Esophagus muscularis mucosa (tissue), 4 donors: Measurements from ENCODE around the gene COL19A1. TPM values are rescaled to one million over a fixed set of nuclear protein-coding genes. Genes with fewer than 3 reads are reported as not detected.

Source experiments
- DNase-seq: peaks from one replicate; pipeline ENCODE4 v3.0.0-alpha.2; 2017; ENCODE audit errors: extremely low spot score
- H3K27ac ChIP-seq, 4 donors: fragments of 200-600 bp; sonication (generic); replicated peaks in 1 of 4; 1 replicate in 3 of 4; 2 replicates in 1 of 4; pipeline ENCODE4 v1.5.1; 2016 to 2019; ENCODE audit warnings: mild to moderate bottlenecking in 1 of 4
- H3K27me3 ChIP-seq, 4 donors: fragments of 200-600 bp; sonication (generic); one replicate each; pipeline versions ENCODE4 v1.5.1 to v1.6.0; 2016 to 2019
- H3K36me3 ChIP-seq, 4 donors: fragments of 200-600 bp; sonication (generic); one replicate each; pipeline ENCODE4 v1.5.1; 2016 to 2019
- H3K4me1 ChIP-seq, 4 donors: fragments of 200-600 bp; sonication (generic); one replicate each; pipeline ENCODE4 v1.5.1; 2016 to 2019
- H3K4me3 ChIP-seq, 4 donors: fragments of 200-600 bp; sonication (generic); 1 replicate in 2 of 4; 2 replicates in 2 of 4; pipeline ENCODE4 v1.5.1; 2016 to 2019; ENCODE audit warnings: mild to moderate bottlenecking in 4 of 4, moderate library complexity in 1 of 4
- H3K9me3 ChIP-seq, 4 donors: fragments of 200-600 bp; sonication (generic); 1 replicate in 3 of 4; 2 replicates in 1 of 4; pipeline ENCODE4 v1.5.1; 2016 to 2019
- CTCF ChIP-seq, 3 experiments: fragments of 200-600 bp in 2 of 3; fragments of 450-650 bp in 1 of 3; sonication (generic) in 2 of 3; IDR thresholded peaks; one replicate each; pipeline ENCODE4 v1.5.1; 2017 to 2019; ENCODE audit warnings: antibody characterized with exemption in 3 of 3, mild to moderate bottlenecking in 2 of 3, moderate library complexity in 1 of 3
- EP300 ChIP-seq: sonication (generic); formaldehyde crosslinking; IDR thresholded peaks from one replicate; pipeline ENCODE4 v1.6.1; 2017; ENCODE audit warnings: antibody characterized with exemption
- POLR2A ChIP-seq: fragments of 450-650 bp; IDR thresholded peaks from one replicate; pipeline ENCODE4 v1.6.1; 2017; ENCODE audit warnings: antibody characterized with exemption, moderate library complexity, mild to moderate bottlenecking, low read depth
- POLR2AphosphoS5 ChIP-seq, 2 donors: sonication (generic); formaldehyde crosslinking; IDR thresholded peaks; one replicate each; pipeline ENCODE4 v1.6.1; 2017; ENCODE audit warnings: antibody characterized with exemption in 2 of 2
- WGBS: methylation state at CpG from one replicate; pipeline ENCODE4 v1.1.5; 2018; 5-methylcytosine and 5-hydroxymethylcytosine counted together
- intact Hi-C: fragments of 100-400 bp; cut with DNase I; formaldehyde crosslinking; loops from one replicate; pipeline ENCODE4 v1.15.1; 2023
- total RNA-seq, 4 donors: library from RNA; depleted of rRNA; stranded (reverse); fragments of >200 nt; gene quantifications; one replicate each; pipeline versions ENCODE4 v1.1.0 to v1.2.1, GENCODE V29; 2016

COL19A1 gene
- total RNA-seq, 4 donors from 2014 or later = 1.7 to 4.0 (median 2.4) TPM

- Histone ChIP-seq H3K9me3 (no peaks in the 10 kb centered on the region), H3K36me3 (no peaks in the 10 kb centered on the region), H3K4me1 (peaks cover 0 to 4% (median under 1%) of the 10 kb centered on the region in 4 donors), H3K4me3 (no peak overlapping the region), H3K27me3 (peaks cover 0 to under 1% (median 0%) of the 10 kb centered on the region in 4 donors), H3K27ac (no peak overlapping the region)
- TF ChIP-seq POLR2A (no peak), POLR2AphosphoS5 (IDR thresholded peaks at IDR 0.05) (no peak), EP300 (no peak), CTCF (IDR thresholded peaks at IDR 0.05) (no peak)
- intact Hi-C loops = no loop called here
- no peak for DNase-seq
Measured at GRCh38 chr6:70171236-70171635, 304.9 kb downstream of the COL19A1 start.

DNA sequence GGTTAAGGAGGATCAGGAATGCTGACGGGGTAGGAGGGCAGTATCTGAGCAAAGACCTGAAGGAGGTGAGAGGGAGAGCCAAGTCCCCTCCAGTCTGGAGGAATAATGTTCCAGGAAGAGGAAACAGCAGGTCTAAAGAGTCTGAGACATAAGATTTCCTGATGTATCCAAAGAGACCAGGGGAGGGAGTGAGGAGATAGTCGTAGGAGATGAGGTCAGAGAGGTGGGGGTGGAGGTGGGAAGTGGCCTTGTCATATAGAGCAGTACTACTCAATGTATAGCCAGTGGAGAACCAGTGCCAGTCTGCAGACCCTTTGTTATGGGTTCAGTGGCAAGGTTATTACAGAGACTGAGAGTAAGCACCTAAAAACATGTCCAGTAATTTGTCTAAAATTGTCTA is 305.9 kb downstream of the COL19A1 start:
- Histone ChIP-seq H3K9me3 (no peaks in the 10 kb centered on the region), H3K4me1 (no peaks in the 10 kb centered on the region), H3K4me3 (no peak overlapping the region), H3K36me3 (no peaks in the 10 kb centered on the region), H3K27me3 (no peaks in the 10 kb centered on the region), H3K27ac (no peak overlapping the region)
- intact Hi-C loops = no loop called here
- DNase-seq = no peak
- WGBS = 70% methylated on average over 2 of the region's 2 CpGs
- TF ChIP-seq POLR2AphosphoS5 (IDR thresholded peaks at IDR 0.05) (no peak), CTCF (IDR thresholded peaks at IDR 0.05) (no peak), EP300 (no peak), POLR2A (no peak)

DNA sequence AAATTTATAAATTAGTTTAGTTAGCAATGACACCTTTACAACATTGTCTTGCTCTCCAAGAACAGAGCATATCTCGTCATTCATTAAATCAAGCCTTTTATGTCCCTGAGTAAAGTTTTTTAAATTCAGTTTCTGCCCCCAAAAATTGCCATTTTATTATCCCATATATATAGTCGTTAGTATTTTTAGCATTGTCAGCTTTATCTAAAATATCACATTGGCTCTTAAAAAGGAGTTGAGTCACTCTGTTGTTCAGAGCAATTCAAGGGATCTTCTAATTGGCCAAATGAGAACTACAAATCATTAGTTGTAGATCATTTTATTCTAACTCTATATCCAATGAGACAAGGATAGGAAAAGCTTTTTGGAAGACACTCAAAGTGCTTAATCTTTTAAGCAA is 309.4 kb downstream of the COL19A1 start:
- no peaks in the 10 kb centered on the region for H3K27me3 ChIP-seq
- no peak overlapping the region for H3K27ac ChIP-seq
- no peaks in the 10 kb centered on the region for H3K4me1 ChIP-seq
- 80% methylated on average over 2 of the region's 2 CpGs for WGBS
- intact Hi-C loops = no loop called here
- no peak for DNase-seq
- no peak overlapping the region for H3K4me3 ChIP-seq
- peaks cover 0 to 8% (median 0%) of the 10 kb centered on the region in 4 donors for H3K9me3 ChIP-seq
- no peaks in the 10 kb centered on the region for H3K36me3 ChIP-seq
- TF ChIP-seq CTCF (IDR thresholded peaks at IDR 0.05) = no peak

- intact Hi-C loops = no loop called here
- no peak for TF ChIP-seq CTCF (IDR thresholded peaks at IDR 0.05)
- no peak for TF ChIP-seq POLR2A
- no peak for TF ChIP-seq EP300
- no peak for TF ChIP-seq POLR2AphosphoS5 (IDR thresholded peaks at IDR 0.05)
- no peak overlapping the region for H3K27ac ChIP-seq
- no peaks in the 10 kb centered on the region for H3K4me1 ChIP-seq
- no peak overlapping the region for H3K4me3 ChIP-seq
- WGBS = 84% methylated on average over 3 of the region's 3 CpGs
- no peaks in the 10 kb centered on the region for H3K36me3 ChIP-seq
- H3K27me3 ChIP-seq = no peaks in the 10 kb centered on the region
- no peak for DNase-seq
- peaks cover 0 to 8% (median 0%) of the 10 kb centered on the region in 4 donors for H3K9me3 ChIP-seq
Measured at GRCh38 chr6:70176842-70177550, 310.6 kb downstream of the COL19A1 start.
